Measurements from ENCODE around the gene MDH2. TPM values are rescaled to one million over a fixed set of nuclear protein-coding genes. Genes with fewer than 3 reads are reported as not detected.
"Not testable (repeated sequence)": the region's sequence is repeated elsewhere in the genome, so short reads cannot be mapped to it uniquely, and the experiment has no call there.

MDH2 gene
- total and polyA plus RNA-seq, 12 donors: 66.1 to 686 (median 441) TPM

GRCh38 chr7:76091506-76091905, 43.6 kb downstream of the MDH2 start:
- ATAC-seq: no peak
- 81 to 92% methylated on average over 5 of the region's 5 CpGs for WGBS, 2 donors

DNA sequence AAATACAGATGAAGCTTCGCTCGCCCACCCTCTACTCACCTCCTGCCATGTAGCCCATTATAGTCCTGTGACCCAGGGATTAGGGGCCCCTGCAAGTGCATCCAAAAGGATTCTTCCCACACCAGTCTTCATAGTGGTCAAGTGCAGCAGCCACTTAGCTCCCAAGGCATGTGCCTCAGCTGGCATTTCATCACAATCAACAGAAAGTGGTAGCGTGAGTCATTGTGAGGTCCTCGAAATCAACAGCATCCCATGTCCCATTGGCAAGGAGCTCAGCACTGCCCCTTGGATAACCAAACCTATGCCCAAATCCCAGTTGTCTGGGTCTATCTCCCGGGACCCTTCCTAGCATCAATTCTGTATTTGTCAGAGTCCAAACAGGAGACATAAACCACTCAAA, 45.6 kb downstream of the MDH2 start:
- H3K4me3 ChIP-seq; DNase-seq; H3K36me3 ChIP-seq; H3K9me3 ChIP-seq; ATAC-seq; H3K27ac ChIP-seq; H3K4me1 ChIP-seq; intact Hi-C loops (cut with DNase I): not testable (repeated sequence)
- 82 to 83% methylated on average over 5 of the region's 5 CpGs for WGBS, 2 donors
- peaks cover 0 to 11% (median 0%) of the 10 kb centered on the region in 7 donors for H3K27me3 ChIP-seq

More at GRCh38 chr7:76091506-76091905, 43.6 kb downstream of the MDH2 start:
- no peak overlapping the region for H3K27ac ChIP-seq
- no peak for TF ChIP-seq CTCF (IDR thresholded peaks at IDR 0.05)
- intact Hi-C loops (cut with DNase I): no loop called here
- no peak overlapping the region for H3K4me3 ChIP-seq
- no peaks in the 10 kb centered on the region for H3K4me1 ChIP-seq
- H3K27me3 ChIP-seq: peaks cover 0 to 8% (median 0%) of the 10 kb centered on the region in 7 donors
- H3K36me3 ChIP-seq: no peaks in the 10 kb centered on the region
- DNase-seq: no peak
- no peaks in the 10 kb centered on the region for H3K9me3 ChIP-seq

- intact Hi-C loops (cut with DNase I); H3K4me1 ChIP-seq; DNase-seq; H3K9me3 ChIP-seq; H3K36me3 ChIP-seq; ATAC-seq; H3K4me3 ChIP-seq; H3K27ac ChIP-seq: not testable (repeated sequence)
- H3K27me3 ChIP-seq: peaks cover 0 to 14% (median 0%) of the 10 kb centered on the region in 7 donors
- whole genome bisulfite sequencing, 2 donors: 89 to 91% methylated on average over 5 of the region's 5 CpGs
Observed at GRCh38 chr7:76094326-76094725, 46.4 kb downstream of the MDH2 start.

DNA sequence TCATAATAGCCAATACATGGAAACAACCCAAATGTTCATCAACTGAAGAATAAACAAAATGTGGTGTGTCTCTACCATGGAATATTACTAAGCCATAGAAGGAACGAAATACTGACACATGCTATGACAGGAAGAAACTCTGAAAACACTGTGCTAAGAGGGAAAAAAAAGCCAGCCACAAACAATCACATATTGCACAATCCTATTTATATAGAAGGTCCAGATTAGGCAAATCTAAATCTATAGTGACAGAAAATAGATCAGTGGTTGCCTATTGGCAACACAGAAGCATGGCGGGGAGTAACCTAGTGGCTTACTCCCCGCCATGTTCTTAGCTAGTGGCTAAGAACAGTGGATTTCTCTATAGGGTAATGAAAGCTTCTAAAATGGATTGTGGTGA, 48.0 kb downstream of the MDH2 start:
- 78 to 79% methylated on average over 3 of the region's 3 CpGs for WGBS, 2 donors
- no peaks in the 10 kb centered on the region for H3K36me3 ChIP-seq
- TF ChIP-seq CTCF (IDR thresholded peaks at IDR 0.05): no peak
- DNase-seq (no peak), ATAC-seq (no peak)
- no peaks in the 10 kb centered on the region for H3K9me3 ChIP-seq
- peaks cover 0 to 14% (median 0%) of the 10 kb centered on the region in 7 donors for H3K27me3 ChIP-seq
- no peaks in the 10 kb centered on the region for H3K4me1 ChIP-seq
- intact Hi-C loops (cut with DNase I): no loop called here
- no peak overlapping the region for H3K4me3 ChIP-seq
- H3K27ac ChIP-seq: no peak overlapping the region

- H3K4me3 ChIP-seq; H3K4me1 ChIP-seq; ATAC-seq; H3K27me3 ChIP-seq; DNase-seq; H3K9me3 ChIP-seq; intact Hi-C loops (cut with DNase I); H3K36me3 ChIP-seq; H3K27ac ChIP-seq: not testable (repeated sequence)
- WGBS, 2 donors: 84 to 87% methylated on average over 12 of the region's 12 CpGs
Observed at GRCh38 chr7:76101693-76102437, 54.0 kb downstream of the MDH2 start.

- H3K27ac ChIP-seq; H3K27me3 ChIP-seq; DNase-seq; intact Hi-C loops (cut with DNase I); H3K4me3 ChIP-seq; H3K4me1 ChIP-seq; H3K9me3 ChIP-seq; H3K36me3 ChIP-seq: not testable (repeated sequence)
- peak in 1 of 8 donors; percentile 41 for ATAC-seq
- 92 to 95% methylated on average over 2 of the region's 2 CpGs for WGBS, 2 donors
Observed at GRCh38 chr7:76103788-76104187, 55.9 kb downstream of the MDH2 start.

DNA sequence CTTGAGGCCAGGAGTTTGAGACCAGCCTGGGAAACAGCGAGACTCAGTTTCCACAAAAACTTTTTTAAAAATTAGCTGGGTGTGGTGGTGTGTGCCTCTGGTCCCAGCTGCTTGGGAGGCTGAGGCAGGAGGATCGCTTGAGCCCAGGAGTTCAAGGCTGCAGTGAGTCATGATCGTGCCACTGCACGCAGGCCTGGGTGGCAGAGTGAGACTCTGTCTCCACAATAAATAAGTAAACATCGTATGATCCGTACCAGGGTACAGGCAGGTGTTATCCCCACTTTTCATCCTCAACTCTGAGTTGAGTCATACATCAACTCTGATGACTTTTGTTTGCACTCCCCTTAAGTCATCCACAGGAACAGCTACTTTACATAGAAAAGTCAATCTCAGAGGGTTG, 58.2 kb downstream of the MDH2 start:
- WGBS, 2 donors: 92 to 97% methylated on average over 6 of the region's 6 CpGs
- H3K4me1 ChIP-seq, H3K27me3 ChIP-seq, H3K36me3 ChIP-seq, H3K9me3 ChIP-seq, H3K4me3 ChIP-seq, DNase-seq, H3K27ac ChIP-seq, ATAC-seq: not testable (repeated sequence)
- intact Hi-C loops (cut with DNase I): loop anchor here in 1 of 10 donors (5.0 kb wide), 1 partner anchor 474 kb away; no protein-coding TSS in a partner anchor

Data from heart right ventricle (tissue), 16 donors.